Activated CD8-positive, alpha-beta T cell treated with anti-CD3 and anti-CD28 coated beads for 36 hours (primary cell): ENCODE results near the gene NOL6. TPM values are rescaled to one million over a fixed set of nuclear protein-coding genes. Genes with fewer than 3 reads are reported as not detected.
A peak's percentile ranks its signal among the peaks of the same experiment; 100 is the strongest.
"Not testable (repeated sequence)": the region's sequence is repeated elsewhere in the genome, so short reads cannot be mapped to it uniquely, and the experiment has no call there.

ENCODE experiments used
- ATAC-seq: fragments of 200-7000 bp; cut with Tn5 transposase; one replicate; pipeline ENCODE4 v1.10.0; 2021; ENCODE audit warnings: mild to moderate bottlenecking, moderate library complexity
- CTCF ChIA-PET: fragments of 350-600 bp; sonication (Branson Sonifier 250); formaldehyde crosslinking; loops from one replicate; lab custom pipeline; 2021; ENCODE audit warnings: antibody characterized with exemption; lab: Charles Lee
- POLR2A ChIA-PET: fragments of 350-600 bp; sonication (Branson Sonifier 250); formaldehyde crosslinking; loops from one replicate; lab custom pipeline; 2021; ENCODE audit warnings: antibody characterized with exemption; lab: Charles Lee
- DNase-seq: peaks from one replicate; pipeline ENCODE4 v3.0.0-alpha.2; 2020
- H3K27ac Mint-ChIP-seq: one replicate; pipeline ENCODE4 v1.8.0; 2021; ENCODE audit warnings: mild to moderate bottlenecking, mixed read lengths
- H3K27me3 Mint-ChIP-seq: one replicate; pipeline ENCODE4 v1.8.0; 2021; ENCODE audit warnings: mixed read lengths
- H3K36me3 Mint-ChIP-seq: one replicate; pipeline ENCODE4 v1.8.0; 2021; ENCODE audit warnings: low read depth, mixed read lengths
- H3K4me1 Mint-ChIP-seq: one replicate; pipeline ENCODE4 v1.8.0; 2021; ENCODE audit warnings: low read depth, mixed read lengths
- H3K4me3 Mint-ChIP-seq: one replicate; pipeline ENCODE4 v1.8.0; 2021; ENCODE audit warnings: mild to moderate bottlenecking, moderate library complexity, mixed read lengths
- H3K9me3 Mint-ChIP-seq: one replicate; pipeline ENCODE4 v1.8.0; 2021; ENCODE audit warnings: mixed read lengths
- CTCF ChIP-seq: fragments of 200-600 bp; IDR thresholded peaks from one replicate; pipeline ENCODE4 v1.8.0; 2022; ENCODE audit warnings: antibody characterized with exemption, mild to moderate bottlenecking
- intact Hi-C: fragments of 100-400 bp; cut with micrococcal nuclease; formaldehyde crosslinking; loops from one replicate; pipeline ENCODE4 v1.10.0; 2022
- total RNA-seq, 2 experiments: library from RNA; stranded (reverse); gene quantifications; one replicate each; pipeline ENCODE4 v1.2.3, GENCODE V29; 2021

NOL6 gene
- total RNA-seq, 2 experiments from 2014 or later, result 45.5 to 45.9 TPM

DNA sequence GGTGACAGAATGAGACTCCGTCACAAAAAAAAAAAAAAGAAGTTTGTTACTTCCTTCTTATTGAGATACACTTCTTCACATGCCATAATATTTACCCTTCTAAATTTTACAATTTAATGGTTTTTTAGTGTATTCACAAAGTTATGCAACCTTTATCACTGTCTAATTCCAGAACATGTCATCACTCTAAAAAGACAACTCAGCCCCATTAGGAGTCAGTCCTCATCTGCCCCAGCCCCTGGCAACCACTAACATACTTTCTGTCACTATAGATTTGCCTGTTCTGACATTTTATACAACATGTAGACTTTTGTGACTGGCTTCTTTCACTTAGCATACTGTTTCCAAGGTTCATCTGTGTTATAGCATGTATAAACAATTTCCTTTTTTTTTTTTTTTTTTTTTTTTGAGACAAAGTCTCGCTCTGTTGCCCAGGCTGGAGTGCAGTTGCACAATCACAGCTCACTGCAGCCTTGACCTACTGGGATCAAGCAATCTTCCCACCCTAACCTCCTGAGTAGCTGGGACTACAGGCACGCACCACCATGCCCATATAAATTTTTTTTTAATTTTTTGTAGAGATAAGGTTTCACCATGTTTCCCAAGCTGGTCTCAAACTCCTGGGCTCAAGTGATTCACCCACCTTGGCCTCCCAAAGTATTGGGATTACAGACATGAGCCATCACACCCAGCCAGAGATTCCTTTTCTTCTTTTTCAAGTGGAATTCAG lies 44.3 kb downstream of the NOL6 start:
- POLR2A ChIA-PET, result no interaction called here
- H3K27ac Mint-ChIP-seq, result no peak overlapping the region

GRCh38 chr9:33426843-33427293 lies 46.9 kb downstream of the NOL6 start:
- POLR2A ChIA-PET, result no interaction called here
- CTCF ChIA-PET, result no interaction called here
- Mint-ChIP-seq H3K4me1 (no peaks in the 10 kb centered on the region), H3K4me3 (no peak overlapping the region), H3K9me3 (no peaks in the 10 kb centered on the region), H3K27me3 (no peaks in the 10 kb centered on the region), H3K27ac (no peak overlapping the region), H3K36me3 (no peaks in the 10 kb centered on the region)
- no peak for DNase-seq
- peak; percentile 78 for ATAC-seq
- no peak for TF ChIP-seq CTCF
- intact Hi-C loops, result no loop called here

More for the DNA sequence above, 44.3 kb downstream of the NOL6 start:
- intact Hi-C loops, result no loop called here
- Mint-ChIP-seq H3K36me3 (no peaks in the 10 kb centered on the region), H3K4me1 (peaks cover 3% of the 10 kb centered on the region), H3K9me3 (no peaks in the 10 kb centered on the region), H3K27me3 (no peaks in the 10 kb centered on the region), H3K4me3 (no peak overlapping the region)
- ATAC-seq (peak; percentile 13), DNase-seq (no peak)
- CTCF ChIA-PET, result interaction anchor here (4.1 kb wide), 1 partner anchor 14 kb away, joined by 22 read pairs; no protein-coding TSS in a partner anchor
- no peak for TF ChIP-seq CTCF

DNA sequence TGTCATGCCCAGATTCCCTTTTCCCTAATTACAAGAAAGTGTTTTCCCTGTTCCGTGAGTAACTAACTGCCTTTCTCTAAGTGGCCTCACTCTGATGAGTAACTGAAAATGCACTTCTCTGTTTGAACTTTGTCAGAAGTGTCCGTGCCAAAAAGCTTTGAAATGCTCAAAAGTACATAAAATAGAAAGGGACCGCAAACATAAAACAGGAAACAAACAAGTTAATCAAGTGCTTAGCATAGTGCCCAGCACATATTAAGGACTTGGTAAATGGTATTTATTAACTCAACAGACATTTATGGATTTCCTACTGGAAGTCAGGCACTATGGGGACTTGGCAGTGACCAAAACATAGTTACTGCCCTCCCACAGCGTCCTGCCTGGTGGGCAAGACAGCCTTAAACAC lies 48.6 kb downstream of the NOL6 start:
- intact Hi-C loops, result no loop called here
- ATAC-seq, result no peak
- no peak overlapping the region for H3K4me3 Mint-ChIP-seq
- ChIA-PET POLR2A (no interaction called here), CTCF (no interaction called here)
- H3K27ac Mint-ChIP-seq, result no peak overlapping the region
- no peak for TF ChIP-seq CTCF
- no peaks in the 10 kb centered on the region for H3K9me3 Mint-ChIP-seq
- no peaks in the 10 kb centered on the region for H3K27me3 Mint-ChIP-seq
- no peaks in the 10 kb centered on the region for H3K4me1 Mint-ChIP-seq
- H3K36me3 Mint-ChIP-seq, result no peaks in the 10 kb centered on the region
- DNase-seq, result no peak

DNA sequence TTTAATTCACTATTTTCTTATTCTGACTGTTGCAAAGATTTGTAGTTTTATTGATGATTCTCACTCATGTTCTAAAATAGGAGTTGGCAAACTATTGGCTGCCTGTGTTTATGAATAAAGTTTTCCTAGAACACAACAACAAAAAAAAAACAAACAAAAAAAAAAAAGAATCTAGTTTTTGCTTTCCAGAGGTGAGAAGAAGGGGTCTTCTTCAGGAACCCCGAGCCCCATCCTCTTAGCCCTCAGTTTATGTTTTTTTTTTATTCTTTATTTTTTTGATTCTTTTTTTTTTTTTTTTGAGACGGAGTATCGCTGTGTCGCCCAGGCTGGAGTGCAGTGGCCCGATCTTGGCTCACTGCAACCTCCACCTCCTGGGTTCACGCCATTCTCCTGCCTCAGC lies 49.2 kb downstream of the NOL6 start:
- H3K36me3 Mint-ChIP-seq, intact Hi-C loops, H3K27me3 Mint-ChIP-seq, DNase-seq, H3K9me3 Mint-ChIP-seq, POLR2A ChIA-PET, H3K4me1 Mint-ChIP-seq, ATAC-seq, H3K4me3 Mint-ChIP-seq, H3K27ac Mint-ChIP-seq, CTCF ChIA-PET: not testable (repeated sequence)

DNA sequence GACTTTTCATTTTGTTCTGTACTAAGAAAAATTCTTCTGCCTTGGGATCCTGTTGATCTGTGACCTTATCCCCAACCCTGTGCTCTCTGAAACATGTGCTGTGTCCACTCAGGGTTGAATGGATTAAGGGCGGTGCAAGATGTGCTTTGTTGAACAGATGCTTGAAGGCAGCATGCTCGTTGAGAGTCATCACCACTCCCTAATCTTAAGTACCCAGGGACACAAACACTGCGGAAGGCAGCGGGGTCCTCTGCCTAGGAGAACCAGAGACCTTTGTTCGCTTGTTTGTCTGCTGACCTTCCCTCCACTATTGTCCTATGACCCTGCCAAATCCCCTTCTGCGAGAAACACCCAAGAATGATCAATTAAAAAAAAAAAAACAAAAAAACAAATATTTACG lies 49.7 kb downstream of the NOL6 start:
- POLR2A ChIA-PET, H3K27ac Mint-ChIP-seq, H3K4me3 Mint-ChIP-seq, H3K36me3 Mint-ChIP-seq, ATAC-seq, intact Hi-C loops, H3K27me3 Mint-ChIP-seq, H3K9me3 Mint-ChIP-seq, DNase-seq, CTCF ChIA-PET, H3K4me1 Mint-ChIP-seq: not testable (repeated sequence)

GRCh38 chr9:33419708-33420303 lies 53.9 kb downstream of the NOL6 start:
- TF ChIP-seq CTCF, result no peak
- DNase-seq, result no peak
- intact Hi-C loops, result loop anchor here (5.0 kb wide), 1 partner anchor 32 kb away; no protein-coding TSS in a partner anchor
- H3K27me3 Mint-ChIP-seq, result no peaks in the 10 kb centered on the region
- CTCF ChIA-PET, result interaction anchor here (1.0 to 1.5 kb wide), 5 partner anchors 28 to 54 kb away, joined by 3 to 4 read pairs (median 4); partner anchors contain the start of gene NOL6
- no peak for ATAC-seq
- H3K4me1 Mint-ChIP-seq, result peaks cover 34% of the 10 kb centered on the region
- no peaks in the 10 kb centered on the region for H3K36me3 Mint-ChIP-seq
- no peak overlapping the region for H3K27ac Mint-ChIP-seq
- POLR2A ChIA-PET, result no interaction called here
- no peak overlapping the region for H3K4me3 Mint-ChIP-seq
- no peaks in the 10 kb centered on the region for H3K9me3 Mint-ChIP-seq
